ENCODE measurements around the gene COL19A1. TPM values are rescaled to one million over a fixed set of nuclear protein-coding genes. Genes with fewer than 3 reads are reported as not detected.
"Not testable (repeated sequence)": the region's sequence is repeated elsewhere in the genome, so short reads cannot be mapped to it uniquely, and the experiment has no call there.

COL19A1 gene
- total and polyA plus RNA-seq, 7 donors, result 0.54 to 1.6 (median 0.83) TPM; not detected in 3

DNA sequence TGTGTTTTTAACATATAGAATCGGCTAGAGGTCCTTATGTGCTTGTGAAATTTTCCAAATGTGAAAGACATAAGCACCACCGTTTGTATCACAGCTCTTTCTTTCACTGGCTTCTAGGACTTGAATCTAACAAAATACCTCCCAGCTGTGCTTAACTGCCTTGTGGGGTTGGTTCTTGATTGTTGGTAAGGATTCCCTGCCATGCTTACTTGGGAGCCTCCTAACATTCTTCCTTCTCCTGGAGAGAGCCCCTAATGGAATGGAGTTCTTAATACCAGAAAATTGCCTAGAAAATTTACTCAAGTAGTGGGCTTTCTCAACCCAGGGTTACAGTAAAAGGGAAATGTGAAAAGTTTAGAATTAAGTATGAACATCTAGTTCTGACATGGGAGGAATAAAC, 121.2 kb downstream of the COL19A1 start:
- Histone ChIP-seq H3K4me1 (no peaks in the 10 kb centered on the region), H3K4me3 (no peak overlapping the region), H3K36me3 (no peaks in the 10 kb centered on the region), H3K27ac (no peak overlapping the region), H3K27me3 (no peaks in the 10 kb centered on the region), H3K9me3 (no peaks in the 10 kb centered on the region)
- TF ChIP-seq POLR2AphosphoS5 (IDR thresholded peaks at IDR 0.05), result no peak
- TF ChIP-seq, protein P1, sequence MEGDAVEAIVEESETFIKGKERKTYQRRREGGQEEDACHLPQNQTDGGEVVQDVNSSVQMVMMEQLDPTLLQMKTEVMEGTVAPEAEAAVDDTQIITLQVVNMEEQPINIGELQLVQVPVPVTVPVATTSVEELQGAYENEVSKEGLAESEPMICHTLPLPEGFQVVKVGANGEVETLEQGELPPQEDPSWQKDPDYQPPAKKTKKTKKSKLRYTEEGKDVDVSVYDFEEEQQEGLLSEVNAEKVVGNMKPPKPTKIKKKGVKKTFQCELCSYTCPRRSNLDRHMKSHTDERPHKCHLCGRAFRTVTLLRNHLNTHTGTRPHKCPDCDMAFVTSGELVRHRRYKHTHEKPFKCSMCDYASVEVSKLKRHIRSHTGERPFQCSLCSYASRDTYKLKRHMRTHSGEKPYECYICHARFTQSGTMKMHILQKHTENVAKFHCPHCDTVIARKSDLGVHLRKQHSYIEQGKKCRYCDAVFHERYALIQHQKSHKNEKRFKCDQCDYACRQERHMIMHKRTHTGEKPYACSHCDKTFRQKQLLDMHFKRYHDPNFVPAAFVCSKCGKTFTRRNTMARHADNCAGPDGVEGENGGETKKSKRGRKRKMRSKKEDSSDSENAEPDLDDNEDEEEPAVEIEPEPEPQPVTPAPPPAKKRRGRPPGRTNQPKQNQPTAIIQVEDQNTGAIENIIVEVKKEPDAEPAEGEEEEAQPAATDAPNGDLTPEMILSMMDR (IDR thresholded peaks at IDR 0.05), result no peak
- TF ChIP-seq EP300 (IDR thresholded peaks at IDR 0.05), result no peak
- no peak for TF ChIP-seq POLR2A (IDR thresholded peaks at IDR 0.05)
- WGBS, 2 donors, result 66 to 76% methylated on average over 2 of the region's 2 CpGs
- DNase-seq, result no peak
- intact Hi-C loops (cut with DNase I), result no loop called here

DNA sequence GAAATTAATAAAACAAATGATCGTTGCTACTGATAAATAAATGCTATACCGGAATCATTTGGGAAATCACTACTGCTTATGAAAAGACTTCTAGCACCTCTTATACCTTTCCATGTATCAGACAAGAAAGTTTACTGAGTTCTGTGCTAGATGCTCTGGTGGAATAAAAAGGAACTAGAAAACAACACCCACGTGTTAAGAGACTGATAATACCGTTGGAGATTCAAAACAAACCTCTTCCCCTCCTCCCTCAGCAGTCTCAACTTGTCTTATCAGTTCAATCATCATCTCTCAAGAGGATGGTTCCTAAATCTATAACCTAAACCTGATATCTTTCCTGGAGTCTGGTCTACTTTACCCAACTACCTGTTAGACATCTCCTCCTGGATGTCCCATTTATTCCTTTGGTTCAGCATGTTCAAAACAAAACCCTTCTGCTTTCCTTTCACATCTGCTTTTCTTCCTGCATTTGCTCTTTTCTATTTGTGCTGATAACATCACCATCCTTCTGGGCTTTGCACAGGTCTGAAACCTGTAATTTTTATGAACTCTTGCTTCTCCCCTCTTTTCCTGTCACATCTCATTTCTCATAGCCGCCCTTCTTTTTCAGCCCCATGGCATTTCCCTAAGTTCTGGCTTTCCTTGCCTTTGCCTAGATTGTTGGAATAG, 122.2 kb downstream of the COL19A1 start:
- no peaks in the 10 kb centered on the region for H3K4me1 ChIP-seq
- no peak overlapping the region for H3K27ac ChIP-seq
- TF ChIP-seq, protein P1 (IDR thresholded peaks at IDR 0.05), result no peak
- TF ChIP-seq EP300 (IDR thresholded peaks at IDR 0.05), result no peak
- TF ChIP-seq POLR2AphosphoS5 (IDR thresholded peaks at IDR 0.05), result no peak
- no peak for TF ChIP-seq POLR2A (IDR thresholded peaks at IDR 0.05)
- intact Hi-C loops (cut with DNase I), result no loop called here
- no peaks in the 10 kb centered on the region for H3K36me3 ChIP-seq
- no peak for DNase-seq
- no peaks in the 10 kb centered on the region for H3K27me3 ChIP-seq
- H3K9me3 ChIP-seq, result no peaks in the 10 kb centered on the region
- WGBS, 2 donors, result 58 to 65% methylated on average over 5 of the region's 5 CpGs
- no peak overlapping the region for H3K4me3 ChIP-seq

DNA sequence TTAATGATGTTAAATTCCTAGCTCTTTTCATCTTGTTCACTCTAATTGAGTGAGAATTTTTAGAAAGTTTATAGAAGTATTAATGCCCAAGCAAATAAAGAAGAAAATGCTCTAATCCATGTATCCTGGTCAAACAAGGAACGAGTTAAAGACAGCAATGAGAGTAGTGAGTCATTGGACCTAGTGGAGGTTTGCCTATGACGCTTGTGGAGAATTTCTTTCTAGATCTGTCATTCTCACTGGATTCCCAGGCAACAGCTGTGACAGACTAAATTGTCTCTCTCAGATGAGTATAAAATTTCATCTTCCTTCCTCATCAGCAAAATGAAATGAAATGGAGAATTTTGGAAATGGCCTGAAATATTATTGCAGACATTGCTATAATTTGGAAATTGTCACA, 127.9 kb downstream of the COL19A1 start:
- intact Hi-C loops (cut with DNase I), result no loop called here
- TF ChIP-seq, protein P1 (IDR thresholded peaks at IDR 0.05), result no peak
- TF ChIP-seq EP300 (IDR thresholded peaks at IDR 0.05) (no peak), POLR2AphosphoS5 (IDR thresholded peaks at IDR 0.05) (no peak), POLR2A (IDR thresholded peaks at IDR 0.05) (no peak)
- Histone ChIP-seq H3K4me3 (no peak overlapping the region), H3K4me1 (no peaks in the 10 kb centered on the region), H3K27me3 (no peaks in the 10 kb centered on the region), H3K27ac (no peak overlapping the region), H3K36me3 (no peaks in the 10 kb centered on the region), H3K9me3 (no peaks in the 10 kb centered on the region)
- DNase-seq, result no peak
- WGBS, 2 donors, result 60 to 71% methylated on average over 2 of the region's 2 CpGs

DNA sequence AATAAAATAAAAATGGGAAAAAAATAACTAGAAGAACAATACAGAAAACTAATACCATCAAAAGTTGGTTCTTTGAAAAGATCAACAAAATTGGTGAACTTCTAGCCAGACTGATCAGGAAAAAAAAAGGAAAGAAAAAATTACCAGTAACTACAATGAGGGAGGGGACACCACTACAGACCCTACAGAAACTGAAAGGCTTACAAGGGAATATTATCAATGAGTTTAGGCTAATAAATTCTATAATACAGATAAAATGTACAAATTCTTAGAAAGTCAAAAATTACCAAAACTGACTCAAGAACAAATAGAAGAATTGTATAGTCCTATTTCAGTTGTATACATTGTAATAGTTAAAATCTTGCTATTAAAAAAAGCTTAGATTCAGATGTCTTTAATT, 141.8 kb downstream of the COL19A1 start:
- intact Hi-C loops (cut with DNase I), result no loop called here
- Histone ChIP-seq H3K27me3 (no peaks in the 10 kb centered on the region), H3K9me3 (no peaks in the 10 kb centered on the region), H3K27ac (no peak overlapping the region), H3K4me1 (no peaks in the 10 kb centered on the region), H3K4me3 (no peak overlapping the region), H3K36me3 (no peaks in the 10 kb centered on the region)
- TF ChIP-seq EP300 (IDR thresholded peaks at IDR 0.05), result no peak
- TF ChIP-seq POLR2AphosphoS5 (IDR thresholded peaks at IDR 0.05), result no peak
- TF ChIP-seq, protein P1 (IDR thresholded peaks at IDR 0.05), result no peak
- TF ChIP-seq POLR2A (IDR thresholded peaks at IDR 0.05), result no peak
- no peak for DNase-seq

DNA sequence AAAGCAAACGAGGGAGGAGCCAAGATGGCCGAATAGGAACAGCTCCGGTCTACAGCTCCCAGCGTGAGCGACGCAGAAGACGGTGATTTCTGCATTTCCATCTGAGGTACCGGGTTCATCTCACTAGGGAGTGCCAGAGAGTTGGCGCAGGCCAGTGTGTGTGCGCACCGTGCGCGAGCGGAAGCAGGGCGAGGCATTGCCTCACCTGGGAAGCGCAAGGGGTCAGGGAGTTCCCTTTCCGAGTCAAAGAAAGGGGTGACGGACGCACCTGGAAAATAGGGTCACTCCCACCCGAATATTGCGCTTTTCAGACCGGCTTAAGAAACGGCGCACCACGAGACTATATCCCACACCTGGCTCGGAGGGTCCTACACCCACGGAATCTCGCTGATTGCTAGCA, 144.0 kb downstream of the COL19A1 start:
- DNase-seq; intact Hi-C loops (cut with DNase I); H3K27me3 ChIP-seq; H3K36me3 ChIP-seq; H3K9me3 ChIP-seq; H3K4me1 ChIP-seq; H3K27ac ChIP-seq; H3K4me3 ChIP-seq: not testable (repeated sequence)
- 92 to 95% methylated on average over 28 of the region's 28 CpGs for WGBS, 2 donors

DNA sequence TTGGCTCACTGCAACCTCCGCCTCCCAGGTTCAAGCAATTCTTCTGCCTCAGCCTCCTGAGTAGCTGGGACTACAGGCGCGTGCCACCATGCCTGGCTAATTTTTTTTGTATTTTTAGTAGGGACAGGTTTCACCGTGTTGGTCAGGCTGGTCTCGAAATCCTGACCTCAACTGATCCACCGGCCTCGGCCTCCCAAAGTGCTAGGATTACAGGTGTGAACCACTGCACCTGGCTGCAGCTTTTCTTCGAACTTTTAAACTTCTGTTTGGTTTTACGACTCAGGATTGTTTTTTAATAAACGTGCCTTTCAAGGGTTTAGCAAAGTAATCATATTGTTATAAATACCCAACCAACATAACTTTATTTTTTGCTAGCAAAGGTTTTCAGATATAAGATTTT, 156.8 kb downstream of the COL19A1 start:
- H3K36me3 ChIP-seq; H3K9me3 ChIP-seq; intact Hi-C loops (cut with DNase I); H3K27ac ChIP-seq; H3K4me3 ChIP-seq; H3K27me3 ChIP-seq; H3K4me1 ChIP-seq; DNase-seq: not testable (repeated sequence)
- 82 to 90% methylated on average over 10 of the region's 10 CpGs for WGBS, 2 donors

All from sigmoid colon (tissue), 7 donors.